SK-N-MC (cell line): ENCODE measurements around the gene TUBB2B.

Experiments
- FOXP2 ChIP-seq: optimal IDR thresholded peaks from 2 replicates; pipeline ENCODE3; 2011; ENCODE audit warnings: mild to moderate bottlenecking, moderate library complexity; ENCODE audit not compliant: insufficient read depth; ENCODE audit errors: extremely low read length, control extremely low read depth
- POLR2AphosphoS5 ChIP-seq: IDR thresholded peaks from 2 replicates; pipeline ENCODE4 v1.6.1; 2012; ENCODE audit warnings: mild to moderate bottlenecking, low read depth, low read length, borderline replicate concordance

DNA sequence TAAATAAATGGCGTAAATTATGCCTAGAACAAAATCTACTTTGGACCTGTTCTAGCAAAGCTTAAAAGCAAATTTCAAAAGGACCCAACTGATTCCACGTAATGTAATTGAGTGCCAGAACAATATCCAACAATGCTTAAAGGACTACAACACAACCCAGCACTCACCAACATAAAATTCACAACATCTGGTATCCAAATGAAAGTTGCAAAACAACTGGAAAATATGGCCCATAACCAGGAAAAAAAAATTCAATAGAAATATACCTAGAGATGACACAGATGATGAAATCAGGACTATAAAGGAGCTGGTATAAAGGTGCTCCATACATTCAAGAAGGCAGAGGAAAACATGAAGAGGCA lies 14.1 kb downstream of the TUBB2B start:
- TF ChIP-seq FOXP2 (no peak), POLR2AphosphoS5 (no peak)
